Fibroblast of villous mesenchyme (primary cell): ENCODE results near the gene ZNF132. TPM values are rescaled to one million over a fixed set of nuclear protein-coding genes. Genes with fewer than 3 reads are reported as not detected.

Experiments used
- DNase-seq: peaks from one replicate; pipeline ENCODE4 v3.0.0-alpha.2; 2010; ENCODE audit warnings: low read depth
- H3K4me3 ChIP-seq: 2 replicates; pipeline ENCODE4 v1.5.1; 2011; ENCODE audit warnings: low read depth, mild to moderate bottlenecking, low read length
- CTCF ChIP-seq: IDR thresholded peaks from 2 replicates; pipeline ENCODE4 v1.5.1; 2012; ENCODE audit warnings: low read depth, mild to moderate bottlenecking, low read length; ENCODE audit not compliant: insufficient read depth
- total RNA-seq: library from RNA; depleted of rRNA; stranded (reverse); fragments of >200 nt; gene quantifications from 2 replicates; pipeline ENCODE4 v1.2.3, GENCODE V29; 2012

ZNF132 gene
- total RNA-seq, 1 donor, result 11.7 TPM

- peak; percentile 96 for DNase-seq
- TF ChIP-seq CTCF, result no peak
- H3K4me3 ChIP-seq, result peak within 1 kb of the TSS; percentile 80
Measured at GRCh38 chr19:58466760-58467589, 27.0 kb upstream of the ZNF132 start, which contains the start of gene ZNF324. ZNF324 (plus strand) TSS chr19:58467080; CDS start chr19:58469186, 2,106 bp downstream.

GRCh38 chr19:58466089-58466759 lies 26.3 kb upstream of the ZNF132 start:
- H3K4me3 ChIP-seq, result peak overlapping the region; percentile 80
- no peak for TF ChIP-seq CTCF
- DNase-seq, result no peak

DNA sequence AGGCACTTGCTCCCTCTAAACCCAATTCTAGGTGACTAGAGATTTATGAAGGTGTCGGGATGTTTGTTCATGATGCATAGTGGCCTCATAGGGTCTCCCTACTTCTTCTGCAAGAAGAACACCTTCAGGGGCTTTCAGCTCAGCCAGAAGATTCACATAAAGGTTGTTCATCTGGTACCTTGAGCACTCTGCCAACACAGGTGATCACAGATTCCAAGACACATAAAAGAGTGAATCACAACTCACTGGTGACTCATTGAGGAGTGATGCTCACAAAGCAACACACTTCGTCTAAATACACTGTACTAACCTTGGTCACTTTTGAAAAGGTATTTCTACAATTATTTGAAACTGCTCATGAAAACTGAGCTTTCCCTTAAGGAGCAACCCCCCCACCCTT lies 20.1 kb upstream of the ZNF132 start:
- no peak for DNase-seq
- TF ChIP-seq CTCF, result no peak
- no peak overlapping the region for H3K4me3 ChIP-seq

DNA sequence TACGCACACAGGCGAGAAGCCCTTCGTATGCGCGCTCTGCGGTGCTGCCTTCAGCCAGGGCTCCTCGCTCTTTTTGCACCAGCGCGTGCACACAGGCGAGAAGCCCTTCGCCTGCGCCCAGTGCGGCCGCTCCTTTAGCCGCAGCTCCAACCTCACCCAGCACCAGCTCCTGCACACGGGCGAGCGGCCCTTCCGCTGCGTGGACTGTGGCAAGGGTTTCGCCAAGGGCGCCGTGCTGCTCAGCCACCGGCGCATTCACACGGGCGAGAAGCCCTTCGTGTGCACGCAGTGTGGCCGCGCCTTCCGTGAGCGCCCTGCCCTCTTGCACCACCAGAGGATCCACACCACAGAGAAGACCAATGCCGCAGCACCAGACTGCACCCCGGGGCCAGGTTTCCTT lies 16.2 kb upstream of the ZNF132 start:
- no peak for TF ChIP-seq CTCF
- no peak overlapping the region for H3K4me3 ChIP-seq
- DNase-seq, result no peak

- DNase-seq, result no peak
- no peak overlapping the region for H3K4me3 ChIP-seq
- no peak for TF ChIP-seq CTCF
Measured at GRCh38 chr19:58455306-58455705, 15.4 kb upstream of the ZNF132 start.

DNA sequence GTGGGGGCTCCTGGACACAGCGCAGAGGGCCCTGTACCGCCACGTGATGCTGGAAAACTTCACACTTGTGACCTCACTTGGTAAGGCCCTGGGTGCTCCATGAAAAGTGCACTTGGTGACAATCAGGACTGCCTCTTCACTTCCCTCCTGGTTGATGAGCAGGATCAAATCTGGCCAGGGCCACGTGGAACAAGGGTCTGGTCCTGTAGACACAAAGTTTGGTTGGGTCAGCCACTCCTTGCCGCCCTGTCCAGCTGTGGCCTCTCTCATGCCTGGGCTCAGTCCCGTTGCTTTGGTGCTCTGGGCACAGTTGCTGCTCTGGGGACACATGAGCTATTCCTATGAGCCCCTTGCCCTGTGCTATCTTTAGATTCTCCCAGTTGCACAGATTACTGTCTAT lies 13.8 kb upstream of the ZNF132 start:
- no peak for DNase-seq
- TF ChIP-seq CTCF, result no peak
- H3K4me3 ChIP-seq, result no peak overlapping the region
